Measurements from ENCODE around the gene DDX19B.

GRCh38 chr16:70341600-70341999 is 42.6 kb downstream of the DDX19B start:
- TF ChIP-seq CTCF (IDR thresholded peaks at IDR 0.05) = no peak
- TF ChIP-seq POLR2A (IDR thresholded peaks at IDR 0.05) = no peak

Measured in adrenal gland (tissue), 5 donors.